NCI-H2196 (cell line): ENCODE data around the gene ANAPC4.
"Not testable (repeated sequence)": the region's sequence is repeated elsewhere in the genome, so short reads cannot be mapped to it uniquely, and the experiment has no call there.

Experiments
- DNase-seq: peaks from one replicate; lab custom pipeline; 2025; ENCODE audit not compliant: unreplicated experiment; lab: John Stamatoyannopoulos, UW

The ANAPC4 gene, protein sequence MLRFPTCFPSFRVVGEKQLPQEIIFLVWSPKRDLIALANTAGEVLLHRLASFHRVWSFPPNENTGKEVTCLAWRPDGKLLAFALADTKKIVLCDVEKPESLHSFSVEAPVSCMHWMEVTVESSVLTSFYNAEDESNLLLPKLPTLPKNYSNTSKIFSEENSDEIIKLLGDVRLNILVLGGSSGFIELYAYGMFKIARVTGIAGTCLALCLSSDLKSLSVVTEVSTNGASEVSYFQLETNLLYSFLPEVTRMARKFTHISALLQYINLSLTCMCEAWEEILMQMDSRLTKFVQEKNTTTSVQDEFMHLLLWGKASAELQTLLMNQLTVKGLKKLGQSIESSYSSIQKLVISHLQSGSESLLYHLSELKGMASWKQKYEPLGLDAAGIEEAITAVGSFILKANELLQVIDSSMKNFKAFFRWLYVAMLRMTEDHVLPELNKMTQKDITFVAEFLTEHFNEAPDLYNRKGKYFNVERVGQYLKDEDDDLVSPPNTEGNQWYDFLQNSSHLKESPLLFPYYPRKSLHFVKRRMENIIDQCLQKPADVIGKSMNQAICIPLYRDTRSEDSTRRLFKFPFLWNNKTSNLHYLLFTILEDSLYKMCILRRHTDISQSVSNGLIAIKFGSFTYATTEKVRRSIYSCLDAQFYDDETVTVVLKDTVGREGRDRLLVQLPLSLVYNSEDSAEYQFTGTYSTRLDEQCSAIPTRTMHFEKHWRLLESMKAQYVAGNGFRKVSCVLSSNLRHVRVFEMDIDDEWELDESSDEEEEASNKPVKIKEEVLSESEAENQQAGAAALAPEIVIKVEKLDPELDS

DNA sequence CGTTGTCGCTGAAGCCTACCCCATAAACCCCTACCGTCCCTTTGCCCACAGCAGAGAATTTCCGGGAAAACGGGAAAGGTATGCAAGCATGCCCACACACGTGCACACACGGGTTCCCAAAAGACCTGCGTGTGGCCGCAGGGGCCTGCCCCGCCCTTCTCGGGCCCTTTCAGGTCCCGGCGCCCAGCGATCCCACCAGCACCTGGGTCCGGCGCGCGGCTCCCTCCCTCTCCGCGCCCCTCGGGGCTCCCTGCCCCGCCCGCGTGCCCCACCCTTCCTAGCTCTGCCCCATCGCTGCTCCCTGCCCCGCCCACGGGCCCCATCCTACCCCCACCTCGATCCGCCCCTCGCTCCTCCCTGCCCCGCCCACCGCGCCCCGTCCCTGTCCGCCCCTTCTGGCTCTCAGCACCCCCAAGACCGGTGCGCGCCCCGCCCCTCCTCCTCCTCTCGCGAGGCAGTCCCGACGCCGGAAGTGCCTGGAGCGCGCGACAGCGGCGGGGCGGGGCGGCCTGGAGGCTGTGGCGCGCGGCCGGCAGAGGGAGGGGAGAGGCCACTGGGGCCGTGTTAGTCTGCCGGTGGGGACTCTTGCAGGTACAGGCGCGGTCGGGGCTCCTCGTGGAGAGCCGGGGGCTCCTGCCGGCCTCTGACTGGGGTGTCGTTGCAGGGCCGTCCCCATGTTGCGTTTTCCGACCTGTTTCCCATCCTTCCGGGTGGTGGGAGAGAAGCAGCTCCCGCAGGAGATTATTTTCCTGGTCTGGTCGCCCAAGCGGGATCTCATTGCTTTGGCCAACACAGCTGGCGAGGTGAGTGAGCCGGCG, at the start of gene ANAPC4:
ANAPC4 (plus strand) TSS at position 510 of the 818 bp plus-strand sequence; CDS start at position 675, 165 bp downstream.
- DNase-seq = peak; percentile 91

DNA sequence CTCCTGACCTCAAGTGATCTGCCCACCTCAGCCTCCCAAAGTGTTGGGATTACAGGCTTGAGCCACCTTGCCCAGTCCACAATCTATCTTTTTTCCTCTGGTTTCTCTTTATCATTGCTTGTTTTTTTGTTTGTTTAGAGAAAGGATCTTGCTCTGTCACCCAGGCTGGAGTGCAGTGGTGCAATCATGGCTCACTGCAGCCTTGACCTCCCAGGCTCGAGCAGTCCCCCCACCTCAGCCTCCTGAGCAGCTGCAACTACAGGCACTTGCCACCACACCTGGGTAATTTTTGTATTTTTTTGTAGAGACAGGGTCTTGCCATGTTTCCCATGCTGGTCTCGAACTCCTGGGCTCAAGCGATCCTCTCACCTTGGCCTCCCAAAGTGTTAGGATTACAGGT, 48.6 kb upstream of the ANAPC4 start:
- DNase-seq = not testable (repeated sequence)

DNA sequence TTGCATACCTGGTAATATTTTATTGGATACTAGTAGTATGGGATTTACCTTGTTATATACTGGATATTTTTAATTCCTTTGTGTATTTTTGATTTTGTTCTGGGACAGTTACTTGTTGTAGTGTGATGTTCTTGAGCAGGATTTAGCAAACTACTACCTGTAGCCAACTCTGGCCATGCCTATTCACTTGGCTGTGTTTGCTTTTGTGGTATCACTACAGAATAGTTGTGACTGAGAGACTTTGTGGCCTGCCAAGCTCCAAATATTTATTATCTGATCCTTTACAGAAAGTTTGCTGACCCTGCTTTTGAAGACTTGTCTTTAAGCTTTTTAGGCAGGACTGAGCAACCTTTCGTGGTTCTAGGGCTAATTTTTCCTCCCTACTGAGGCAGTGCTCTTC, 46.7 kb upstream of the ANAPC4 start:
- no peak for DNase-seq

DNA sequence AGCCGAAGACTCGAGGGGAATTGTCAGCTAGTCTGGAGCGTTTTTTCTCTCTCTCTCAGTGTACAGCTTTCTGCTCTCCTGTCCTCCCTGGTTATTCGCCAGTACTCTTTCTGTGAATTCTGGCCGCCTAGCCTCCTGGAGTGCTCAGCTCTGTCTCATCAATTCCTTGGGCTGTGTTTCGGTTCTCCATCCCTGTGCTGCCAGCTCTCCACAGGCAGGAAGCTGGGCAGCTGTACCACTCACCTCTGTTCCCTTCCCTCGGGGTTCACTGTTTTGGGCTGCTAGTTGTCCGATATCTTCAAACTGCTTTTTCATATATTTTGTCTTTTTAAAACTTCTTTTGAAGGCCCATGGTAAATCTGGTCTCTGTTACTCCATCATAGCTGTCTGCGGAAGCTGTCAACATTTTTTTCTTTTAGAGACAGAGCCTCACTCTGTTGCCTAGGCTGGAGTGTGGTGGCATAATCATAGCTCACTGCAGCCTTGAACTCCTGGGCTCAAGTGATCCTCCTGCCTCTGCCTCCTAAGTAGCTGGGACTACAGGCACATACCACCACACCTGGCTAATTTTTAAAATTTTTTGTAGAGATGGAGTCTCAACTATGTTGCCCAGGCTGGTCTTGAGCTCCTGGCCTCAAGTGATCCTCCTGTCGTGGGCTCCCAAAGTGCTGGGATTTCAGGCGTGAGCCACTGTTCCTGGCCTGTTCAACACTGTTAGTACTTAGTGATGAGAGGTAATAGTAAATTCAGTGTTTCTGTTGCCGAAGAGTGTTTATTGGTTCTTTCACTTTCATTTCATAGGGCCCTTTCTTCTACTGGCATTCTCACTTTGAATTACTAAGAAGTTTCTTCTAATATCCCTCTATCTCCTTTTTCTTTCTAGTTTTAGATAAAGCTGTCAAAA, 45.9 kb upstream of the ANAPC4 start:
- DNase-seq = no peak

DNA sequence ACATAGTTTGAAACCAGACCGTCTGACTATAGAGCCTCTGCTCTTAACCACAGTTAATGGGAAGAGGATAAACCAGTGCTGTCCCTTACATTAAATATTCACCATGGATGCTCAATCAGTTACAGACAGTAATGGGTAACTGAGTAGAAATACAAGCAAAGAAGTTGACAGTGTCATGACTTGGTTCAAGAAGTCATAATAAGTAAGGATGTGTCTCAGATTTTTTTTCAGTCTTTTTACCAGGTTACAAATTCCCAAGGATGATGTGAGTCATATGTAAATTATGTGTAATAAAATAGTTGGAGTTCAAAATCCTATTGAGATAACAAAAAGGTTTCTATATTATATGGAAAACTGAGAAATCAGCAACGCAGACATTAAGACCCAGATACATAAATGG, 33.4 kb upstream of the ANAPC4 start:
- DNase-seq = no peak

DNA sequence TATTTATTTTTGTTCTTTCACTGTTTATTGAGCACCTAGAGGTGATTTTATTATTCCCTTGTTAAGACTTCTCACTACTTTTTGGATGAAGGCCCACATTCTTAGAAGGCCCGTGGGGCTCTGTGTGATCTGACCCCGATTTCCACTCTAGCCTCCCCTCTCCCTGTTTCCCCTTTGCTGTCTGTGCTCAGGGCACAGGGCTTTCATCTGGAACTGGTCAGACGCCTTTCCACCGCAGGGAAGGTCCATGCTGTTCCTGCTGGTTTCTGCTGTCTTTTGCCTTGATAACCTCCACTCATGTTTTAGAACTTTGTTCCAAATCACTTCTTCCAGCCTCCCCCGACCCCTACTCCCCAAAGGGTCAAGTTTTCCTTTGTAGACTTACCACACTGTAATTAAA, 31.3 kb upstream of the ANAPC4 start:
- DNase-seq = no peak

DNA sequence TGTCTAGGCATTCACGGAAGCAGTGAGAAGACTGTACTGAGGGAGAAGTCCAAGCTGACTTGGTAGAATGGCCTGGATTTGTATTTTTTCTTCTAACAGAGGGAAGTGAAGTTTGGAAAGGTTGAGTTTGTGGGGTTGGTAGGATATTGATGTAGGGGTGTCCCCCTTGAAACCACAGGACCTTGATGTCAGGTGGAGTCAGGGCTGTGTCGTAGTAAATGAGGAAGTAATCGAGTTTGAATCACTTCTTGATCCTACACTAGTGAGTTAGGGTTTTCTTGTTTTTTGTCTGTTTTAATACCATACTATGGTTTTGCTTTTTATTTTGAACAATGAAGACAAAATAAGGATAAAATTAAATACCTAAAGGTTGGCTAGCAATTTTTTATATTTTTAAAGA, 30.1 kb upstream of the ANAPC4 start:
- no peak for DNase-seq

DNA sequence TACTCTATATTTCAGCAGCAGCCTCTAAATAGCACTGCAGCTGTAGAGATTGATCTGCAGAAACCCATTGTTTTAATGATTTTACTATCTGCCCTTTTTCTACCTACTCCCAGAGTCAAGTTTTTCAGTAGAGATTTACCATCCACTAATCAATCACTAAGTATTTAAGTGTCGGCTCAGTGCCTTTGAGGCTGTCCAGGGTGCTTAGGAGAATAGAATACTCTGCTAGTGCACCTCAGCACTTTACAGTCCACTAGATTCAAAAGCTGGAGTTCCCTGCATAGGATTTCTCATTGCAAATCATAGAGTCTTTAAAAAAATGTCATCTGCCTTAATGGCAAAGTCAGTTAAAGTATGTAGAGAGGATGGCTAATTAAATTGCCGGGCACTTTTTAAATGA, 29.6 kb upstream of the ANAPC4 start:
- DNase-seq = no peak

DNA sequence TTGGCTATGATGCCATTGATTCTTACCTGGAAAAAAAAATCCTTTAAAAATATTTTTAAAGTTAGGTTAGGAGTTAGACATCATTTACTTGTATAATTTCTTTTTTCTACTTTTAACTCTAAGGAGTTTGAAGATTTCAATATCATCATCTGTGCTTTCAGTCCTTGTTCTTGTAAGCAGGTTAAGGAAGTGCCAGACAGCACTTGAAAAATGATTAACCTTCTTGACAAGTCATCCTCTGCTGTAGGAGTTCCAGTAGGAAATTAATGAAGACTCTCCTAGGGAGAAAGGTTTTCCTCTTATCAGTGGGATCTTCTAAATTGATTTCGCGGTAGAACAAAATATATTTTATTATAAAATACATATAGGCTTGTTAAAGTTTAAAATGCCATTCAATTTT, 29.1 kb upstream of the ANAPC4 start:
- DNase-seq = no peak

DNA sequence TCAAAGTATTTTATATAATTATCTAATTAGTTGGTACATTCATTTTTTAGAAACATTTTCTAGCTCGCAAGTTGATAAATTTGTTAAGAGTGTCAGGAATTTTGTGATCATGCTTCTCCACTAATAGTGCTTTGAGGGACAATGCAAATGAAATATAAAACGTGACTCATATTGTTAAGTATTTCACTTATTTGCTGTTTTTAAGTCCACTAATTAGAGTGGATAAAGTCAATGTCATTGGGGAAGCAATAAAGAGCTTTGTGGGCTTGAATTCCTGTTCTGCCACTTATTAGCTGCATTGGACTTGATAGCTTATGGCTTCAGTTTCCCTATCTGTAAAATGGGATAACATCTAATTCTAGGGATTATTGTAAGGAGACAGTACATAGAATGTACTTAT, 26.5 kb upstream of the ANAPC4 start:
- no peak for DNase-seq

DNA sequence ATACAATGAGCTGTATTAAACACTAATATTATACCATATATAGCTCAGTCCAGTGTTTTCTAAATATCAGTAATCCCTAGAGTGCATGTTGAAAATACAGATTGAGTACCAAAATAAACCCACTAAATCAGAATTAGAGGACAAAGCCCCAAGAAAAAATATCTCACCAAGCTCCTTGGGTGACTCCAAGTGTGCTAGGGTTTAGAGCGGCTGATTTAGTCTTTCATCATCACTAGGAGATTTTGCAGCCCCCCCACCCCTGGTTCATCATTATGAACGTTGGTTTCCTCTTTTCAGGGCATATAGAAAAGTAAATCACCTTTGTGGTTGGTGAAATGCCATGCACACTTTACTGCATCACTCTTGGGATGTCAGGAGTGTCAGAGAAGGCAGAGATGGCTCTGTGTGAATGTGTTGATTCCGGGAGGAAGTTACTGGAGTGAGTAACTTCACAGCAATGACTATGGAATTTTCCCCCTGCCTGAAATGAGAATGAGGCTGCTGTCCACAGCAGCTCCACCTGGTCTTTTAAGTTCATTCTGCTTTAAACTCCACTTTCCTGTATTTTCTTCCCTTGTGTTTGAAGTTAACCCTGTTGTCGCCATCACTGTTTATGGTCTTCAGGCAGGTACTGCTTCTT, 25.2 kb upstream of the ANAPC4 start:
- no peak for DNase-seq

DNA sequence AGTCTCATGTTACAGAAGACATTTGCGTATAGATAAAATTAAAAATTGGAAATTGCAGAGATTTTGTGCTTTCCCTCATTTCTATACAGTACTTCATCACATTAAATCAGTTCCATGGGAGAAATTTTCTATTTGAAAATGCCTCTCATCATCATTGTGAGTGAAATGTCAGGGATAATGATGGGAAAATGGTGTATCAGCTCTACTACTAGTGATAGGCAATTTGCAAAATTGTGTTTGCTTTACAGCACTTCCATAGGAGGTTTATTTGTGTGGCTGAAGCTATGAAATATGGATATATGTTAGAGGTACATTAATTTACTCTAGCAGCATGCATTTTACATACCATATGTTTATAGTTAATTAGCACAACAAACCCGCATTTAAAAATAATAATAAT, 21.0 kb upstream of the ANAPC4 start:
- DNase-seq = no peak

DNA sequence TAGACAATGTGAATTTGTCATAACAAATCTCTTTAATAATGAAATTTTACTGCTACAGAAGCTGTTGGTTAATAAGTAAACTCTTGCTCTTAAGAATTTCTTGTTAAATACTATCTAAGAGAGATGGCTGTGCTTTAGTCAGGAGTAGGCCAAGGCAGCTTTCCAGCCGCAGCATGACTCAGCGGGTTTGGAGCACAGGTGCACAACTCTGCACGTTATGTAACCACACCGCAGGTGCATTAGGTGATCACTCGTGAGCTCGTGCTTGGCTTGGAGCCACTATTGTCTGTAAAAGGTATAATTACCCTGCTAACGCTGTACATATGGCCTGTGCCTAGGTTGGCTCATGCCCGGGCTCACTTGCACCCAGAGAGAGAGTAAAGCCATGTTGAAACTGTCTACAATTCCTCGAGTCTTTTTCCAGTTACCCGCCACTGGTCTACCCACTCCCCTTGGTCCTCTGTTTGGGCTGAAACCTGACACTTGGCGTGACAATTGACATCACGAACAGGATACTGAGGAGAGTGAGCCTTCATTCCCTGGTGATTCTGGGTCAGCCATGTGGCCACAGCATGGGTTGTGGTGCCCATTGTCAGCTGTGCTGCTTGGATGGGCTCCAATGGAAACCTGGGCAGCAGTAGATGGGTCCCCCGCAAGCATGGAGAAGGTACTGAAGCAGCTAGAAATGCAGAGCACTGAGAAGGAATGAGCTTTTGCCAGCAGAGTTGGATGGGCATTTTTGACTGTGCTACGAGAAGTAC, 18.4 kb upstream of the ANAPC4 start:
- no peak for DNase-seq

DNA sequence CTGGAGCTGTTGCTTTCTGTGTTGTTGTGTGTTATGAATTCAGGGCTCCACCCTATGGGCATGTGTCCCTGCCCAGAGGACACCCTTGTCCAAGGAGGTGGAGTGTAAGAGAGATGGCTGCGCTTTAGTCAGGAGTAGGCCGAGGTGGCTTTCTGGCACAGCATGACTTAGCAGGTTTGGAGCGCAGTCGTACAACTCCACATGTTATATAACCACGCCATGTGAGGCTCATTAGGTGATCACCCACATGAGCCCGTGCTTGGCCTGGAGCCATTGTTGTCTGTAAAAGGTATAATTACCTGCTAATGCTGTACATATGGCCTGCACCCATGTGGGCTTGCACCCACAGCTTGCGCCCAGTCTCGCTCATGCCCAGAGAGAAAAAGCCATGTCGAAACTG, 15.8 kb upstream of the ANAPC4 start:
- DNase-seq = no peak

DNA sequence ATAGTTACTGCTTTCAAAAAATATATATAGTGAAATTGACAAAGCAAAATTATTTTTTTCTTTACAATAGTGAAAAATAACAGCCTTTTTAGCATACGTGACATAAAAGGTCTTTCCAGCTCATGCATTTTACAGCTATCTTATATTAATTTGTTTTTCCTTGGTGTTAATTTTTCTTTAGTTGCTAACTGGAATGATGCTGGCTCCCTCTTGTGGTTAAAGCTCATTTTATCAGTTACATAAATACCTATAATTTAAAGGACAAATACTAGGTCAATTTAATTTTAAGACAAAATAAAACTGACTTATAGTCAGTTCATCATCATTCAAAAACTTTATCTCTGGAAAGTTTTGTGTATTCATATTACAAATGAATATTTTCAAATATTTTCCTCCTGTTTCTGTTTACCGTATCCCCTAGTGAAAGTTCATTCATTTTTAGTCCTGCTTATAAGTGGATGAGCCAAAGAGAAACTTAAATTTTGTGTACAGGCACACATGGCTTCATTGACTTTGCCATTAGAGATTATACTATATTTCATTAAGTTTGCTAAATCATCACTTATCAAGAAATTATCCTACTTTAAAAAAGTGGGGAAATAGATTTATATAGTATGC, 9.9 kb upstream of the ANAPC4 start:
- peak; percentile 43 for DNase-seq

DNA sequence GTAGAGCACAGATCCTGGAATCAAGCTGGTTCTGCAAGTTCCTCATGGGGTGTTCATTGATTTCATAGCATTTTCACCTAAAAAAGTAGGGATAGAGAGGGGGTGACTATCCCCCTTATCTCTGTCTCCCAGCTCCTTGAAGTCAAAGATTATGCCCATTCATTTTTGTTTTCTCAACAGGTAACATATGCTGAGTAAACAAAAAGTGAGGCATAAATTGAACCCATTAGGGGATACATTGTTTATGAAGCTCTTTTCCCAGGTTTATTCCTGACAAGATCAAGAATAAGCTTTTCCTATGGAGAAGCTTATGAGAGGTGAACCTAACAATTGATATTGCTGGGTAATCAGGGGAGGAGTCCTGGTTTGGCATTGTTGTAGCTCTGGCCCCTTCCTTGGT, 9.2 kb upstream of the ANAPC4 start:
- no peak for DNase-seq

DNA sequence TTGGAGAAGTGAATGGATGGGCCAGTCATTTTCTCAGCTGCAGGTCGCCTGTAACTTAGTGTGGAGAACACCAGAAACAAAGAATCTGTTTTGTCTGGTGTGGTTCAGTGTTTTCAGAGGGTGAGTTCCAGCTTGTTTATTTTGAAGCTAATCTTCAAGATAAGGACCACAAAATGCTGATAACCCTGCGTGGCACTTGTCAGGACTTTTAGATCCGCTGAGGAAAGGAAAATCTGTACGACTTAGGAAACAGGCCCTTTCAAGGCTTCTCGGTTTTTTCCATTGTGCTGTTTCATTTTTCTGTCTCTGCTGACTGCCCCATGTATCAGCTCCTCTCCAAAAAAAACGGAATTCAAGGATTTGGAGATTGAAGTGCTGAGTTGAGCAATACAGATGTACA, 8.7 kb upstream of the ANAPC4 start:
- no peak for DNase-seq

DNA sequence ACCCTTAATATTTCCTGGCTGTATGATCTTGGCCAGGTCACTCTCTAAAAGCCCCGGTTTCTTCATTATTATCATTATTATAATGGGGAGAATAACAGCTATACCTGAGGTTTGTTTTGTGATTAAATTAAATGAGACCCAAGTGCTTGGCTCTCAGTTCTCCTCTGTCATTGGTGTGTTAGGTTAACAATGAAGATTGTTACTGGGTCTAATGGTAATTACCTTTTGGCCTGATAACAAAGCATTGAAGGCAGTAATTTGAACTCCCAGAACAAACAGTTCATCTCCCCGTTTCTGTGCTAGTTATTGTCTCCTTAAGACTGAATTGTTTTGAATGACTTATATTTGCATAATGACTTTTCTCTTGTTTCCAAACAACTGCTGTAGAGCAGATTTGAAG, 6.8 kb upstream of the ANAPC4 start:
- DNase-seq = no peak

DNA sequence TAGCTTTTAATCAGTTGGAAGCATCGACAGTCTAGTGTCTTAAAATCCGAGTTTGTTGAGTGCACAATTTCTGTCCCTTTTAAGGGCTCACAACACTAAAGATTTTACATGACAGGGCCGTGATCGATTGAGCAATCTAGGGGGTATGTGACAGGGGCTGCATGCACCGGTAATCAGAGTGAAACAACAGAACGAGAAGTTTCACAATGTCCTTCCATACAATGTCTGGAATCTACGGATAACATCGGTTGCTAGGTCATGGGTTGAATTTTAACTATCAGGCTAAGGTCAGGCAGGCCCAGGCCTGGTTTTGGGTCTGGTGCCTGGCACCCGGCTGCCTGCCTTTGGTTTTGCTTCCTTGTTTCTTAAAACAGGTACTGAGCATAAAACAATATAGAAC, 4.5 kb upstream of the ANAPC4 start:
- DNase-seq = not testable (repeated sequence)
